GM21360 (cell line): ENCODE data around the gene KCNJ6.

ENCODE experiments used
- ATAC-seq: cut with Tn5 transposase; IDR thresholded peaks from one replicate; pipeline ENCODE4 v1.9.1; 2021; ENCODE audit warnings: mild to moderate bottlenecking, moderate library complexity; ENCODE audit not compliant: unreplicated experiment

The KCNJ6 gene

GRCh38 chr21:37868446-37869295 is 47.6 kb downstream of the KCNJ6 start:
- no peak for ATAC-seq

- no peak for ATAC-seq
These were observed 50.2 kb downstream of the KCNJ6 start for GRCh38 chr21:37866027-37866426.

- no peak for ATAC-seq
These were observed 51.1 kb downstream of the KCNJ6 start for GRCh38 chr21:37865156-37865555.

- ATAC-seq = no peak
These were observed 52.4 kb downstream of the KCNJ6 start for GRCh38 chr21:37863842-37864241.

GRCh38 chr21:37862536-37862935 is 53.7 kb downstream of the KCNJ6 start:
- no peak for ATAC-seq

GRCh38 chr21:37861561-37861960 is 54.7 kb downstream of the KCNJ6 start:
- no peak for ATAC-seq

- ATAC-seq = no peak
These were observed 55.8 kb downstream of the KCNJ6 start for GRCh38 chr21:37860416-37860815.

- no peak for ATAC-seq
These were observed 60.3 kb downstream of the KCNJ6 start for GRCh38 chr21:37855647-37856625.

- ATAC-seq = no peak
These were observed 61.0 kb downstream of the KCNJ6 start for GRCh38 chr21:37855271-37855646.

GRCh38 chr21:37849506-37850102 is 66.7 kb downstream of the KCNJ6 start:
- ATAC-seq = no peak

- ATAC-seq = no peak
These were observed 67.4 kb downstream of the KCNJ6 start for GRCh38 chr21:37848721-37849490.

- ATAC-seq = no peak
These were observed 70.7 kb downstream of the KCNJ6 start for GRCh38 chr21:37845535-37845934.

GRCh38 chr21:37843191-37843590 is 73.1 kb downstream of the KCNJ6 start:
- ATAC-seq = no peak

- no peak for ATAC-seq
These were observed 73.9 kb downstream of the KCNJ6 start for GRCh38 chr21:37842163-37842919.

GRCh38 chr21:37837381-37837780 is 78.9 kb downstream of the KCNJ6 start:
- ATAC-seq = no peak

GRCh38 chr21:37835481-37835880 is 80.8 kb downstream of the KCNJ6 start:
- ATAC-seq = no peak

- ATAC-seq = no peak
These were observed 83.0 kb downstream of the KCNJ6 start for GRCh38 chr21:37833301-37833700.

- no peak for ATAC-seq
These were observed 86.8 kb downstream of the KCNJ6 start for GRCh38 chr21:37829447-37829846.

GRCh38 chr21:37828991-37829390 is 87.3 kb downstream of the KCNJ6 start:
- no peak for ATAC-seq

GRCh38 chr21:37828556-37828955 is 87.7 kb downstream of the KCNJ6 start:
- no peak for ATAC-seq
